Measurements from ENCODE around the gene DNAJB12.

Gene DNAJB12

DNA sequence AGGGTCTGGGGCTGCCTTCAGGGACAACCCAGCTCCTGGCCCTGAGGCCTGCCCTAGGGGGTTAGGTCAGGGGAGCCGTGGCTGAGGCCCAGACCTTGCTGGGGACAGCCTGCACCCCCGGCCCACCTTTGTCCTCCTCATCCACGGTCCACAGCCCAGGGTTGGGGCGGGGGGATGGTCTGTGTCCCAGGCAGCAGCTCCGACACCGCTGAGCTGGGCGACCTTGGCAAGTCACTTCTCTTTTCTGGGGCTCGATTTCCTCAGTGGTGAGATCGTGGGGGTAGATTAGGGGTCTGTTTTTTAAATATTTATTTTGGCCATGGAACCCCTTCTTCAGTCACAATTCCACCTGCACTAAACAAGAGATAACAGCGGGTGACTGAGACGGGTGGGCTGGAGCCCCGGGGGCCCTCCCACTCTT is 30.9 kb downstream of the DNAJB12 start:
- H3K27me3 ChIP-seq (ENCODE audit: control insufficient read depth, insufficient read depth, low read length, poor library complexity, severe bottlenecking): peaks cover 7% of the 10 kb centered on the region
- no peaks in the 10 kb centered on the region for H3K36me3 ChIP-seq (ENCODE audit: control insufficient read depth, insufficient read depth, low read length)
- no peak overlapping the region for H3K4me3 ChIP-seq (ENCODE audit: insufficient read depth, low read depth, low read length)
- H3K27ac ChIP-seq (ENCODE audit: insufficient read depth, low read depth, low read length, poor library complexity, severe bottlenecking): no peak overlapping the region
- H3K4me1 ChIP-seq (ENCODE audit: control insufficient read depth, insufficient read depth, low read length): peaks cover 56% of the 10 kb centered on the region
- no peaks in the 10 kb centered on the region for H3K9me3 ChIP-seq (ENCODE audit: control insufficient read depth, low read length)
- WGBS, 2 experiments: 93 to 94% methylated on average over 11 to 12 of the region's 12 CpGs

DNA sequence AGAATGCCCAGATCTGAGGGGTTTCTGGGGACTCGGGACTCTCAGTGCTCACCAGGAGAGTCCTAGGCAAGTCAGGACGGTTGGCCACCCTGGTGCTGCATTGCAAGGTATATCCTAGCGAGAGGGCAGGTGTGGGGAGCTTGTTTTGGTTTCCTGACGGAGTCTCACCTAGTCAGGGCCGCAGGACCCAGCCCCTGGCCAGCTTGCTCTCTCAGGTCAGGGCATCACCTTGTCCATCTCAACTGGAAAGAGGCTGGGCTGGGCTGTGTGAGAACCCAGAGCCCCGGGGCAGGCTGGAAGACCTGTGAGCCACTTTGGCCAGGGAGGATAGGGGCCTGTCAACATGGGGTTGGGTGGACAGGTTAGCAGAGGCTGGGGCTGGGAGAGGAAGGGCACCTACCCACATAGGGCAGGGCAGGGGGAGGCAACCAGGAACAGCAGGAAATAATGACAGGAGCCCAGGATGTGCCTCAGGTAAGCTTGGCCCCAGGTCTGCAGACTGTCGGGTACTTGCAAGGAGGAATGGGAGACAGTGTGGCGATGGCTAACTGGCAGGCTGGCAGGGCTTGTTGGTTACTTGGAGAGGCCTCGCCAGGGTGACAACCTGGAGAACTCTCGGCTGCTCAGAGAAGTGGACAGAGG is 31.5 kb downstream of the DNAJB12 start:
- Histone ChIP-seq H3K27ac (ENCODE audit: insufficient read depth, low read depth, low read length, poor library complexity, severe bottlenecking) (no peak overlapping the region), H3K4me1 (ENCODE audit: control insufficient read depth, insufficient read depth, low read length) (peaks cover 51% of the 10 kb centered on the region), H3K27me3 (ENCODE audit: control insufficient read depth, insufficient read depth, low read length, poor library complexity, severe bottlenecking) (peaks cover 12% of the 10 kb centered on the region), H3K9me3 (ENCODE audit: control insufficient read depth, low read length) (no peaks in the 10 kb centered on the region), H3K36me3 (ENCODE audit: control insufficient read depth, insufficient read depth, low read length) (no peaks in the 10 kb centered on the region), H3K4me3 (ENCODE audit: insufficient read depth, low read depth, low read length) (no peak overlapping the region)
- WGBS, 2 experiments: 93 to 94% methylated on average over 10 of the region's 10 CpGs

DNA sequence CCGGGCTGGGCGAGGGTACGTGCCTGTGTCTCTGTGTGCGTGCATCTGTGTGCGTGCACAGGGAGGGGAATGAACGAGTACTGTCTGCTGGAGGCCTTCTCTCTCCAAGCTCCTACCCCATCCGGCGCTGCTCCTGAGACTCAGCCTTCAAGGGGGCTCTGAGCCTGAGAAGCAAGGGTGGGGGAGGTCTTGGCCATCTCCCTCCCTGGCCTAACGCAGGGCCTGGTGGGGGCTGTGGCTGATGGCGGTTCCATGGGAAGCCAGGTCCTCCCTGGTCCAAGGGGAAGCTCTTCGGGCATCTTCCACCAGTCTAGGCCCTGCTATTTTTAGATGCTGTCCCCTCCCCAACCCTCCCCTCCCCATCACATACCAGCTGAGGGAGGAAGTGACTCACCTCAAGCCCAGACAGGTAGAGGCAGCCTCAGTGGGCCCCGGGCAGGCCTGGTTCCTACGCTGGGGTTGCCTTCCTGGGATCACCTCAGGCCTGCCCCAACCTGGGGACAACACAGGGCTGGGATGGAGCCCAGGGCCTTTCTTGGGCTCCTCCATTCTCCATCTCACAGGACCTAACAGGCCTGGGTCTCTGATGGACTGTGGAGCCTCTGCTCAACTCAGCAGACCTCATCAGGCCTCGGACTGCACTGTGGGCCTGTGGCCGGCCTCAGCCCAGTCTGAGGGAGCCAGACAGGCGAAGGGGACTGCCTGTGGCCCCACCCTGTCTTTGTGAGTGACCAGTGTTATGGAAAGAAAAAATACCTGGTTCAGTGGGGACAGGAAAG is 32.2 kb downstream of the DNAJB12 start:
- Histone ChIP-seq H3K9me3 (ENCODE audit: control insufficient read depth, low read length) (no peaks in the 10 kb centered on the region), H3K4me1 (ENCODE audit: control insufficient read depth, insufficient read depth, low read length) (peaks cover 44% of the 10 kb centered on the region), H3K4me3 (ENCODE audit: insufficient read depth, low read depth, low read length) (no peak overlapping the region), H3K36me3 (ENCODE audit: control insufficient read depth, insufficient read depth, low read length) (no peaks in the 10 kb centered on the region), H3K27ac (ENCODE audit: insufficient read depth, low read depth, low read length, poor library complexity, severe bottlenecking) (no peak overlapping the region), H3K27me3 (ENCODE audit: control insufficient read depth, insufficient read depth, low read length, poor library complexity, severe bottlenecking) (peaks cover 15% of the 10 kb centered on the region)
- WGBS, 2 experiments: 93 to 94% methylated on average over 16 of the region's 16 CpGs

DNA sequence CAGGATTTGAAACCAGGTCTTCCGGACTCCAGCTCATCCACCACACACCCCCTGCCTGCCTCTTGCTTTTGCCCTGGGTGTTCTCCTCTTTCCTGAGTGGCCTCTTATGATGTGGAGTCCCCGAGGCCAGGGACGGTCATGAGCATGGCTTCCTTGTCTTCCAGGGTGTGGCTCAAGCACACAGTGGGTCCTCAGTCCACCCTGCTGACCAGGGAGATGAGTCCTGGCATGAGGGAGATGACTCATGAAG is 32.8 kb downstream of the DNAJB12 start:
- 96 to 97% methylated on average over 3 of the region's 3 CpGs for WGBS, 2 experiments
- Histone ChIP-seq H3K4me1 (ENCODE audit: control insufficient read depth, insufficient read depth, low read length) (peaks cover 44% of the 10 kb centered on the region), H3K27ac (ENCODE audit: insufficient read depth, low read depth, low read length, poor library complexity, severe bottlenecking) (no peak overlapping the region), H3K4me3 (ENCODE audit: insufficient read depth, low read depth, low read length) (no peak overlapping the region), H3K36me3 (ENCODE audit: control insufficient read depth, insufficient read depth, low read length) (no peaks in the 10 kb centered on the region), H3K9me3 (ENCODE audit: control insufficient read depth, low read length) (no peaks in the 10 kb centered on the region), H3K27me3 (ENCODE audit: control insufficient read depth, insufficient read depth, low read length, poor library complexity, severe bottlenecking) (peaks cover 15% of the 10 kb centered on the region)

DNA sequence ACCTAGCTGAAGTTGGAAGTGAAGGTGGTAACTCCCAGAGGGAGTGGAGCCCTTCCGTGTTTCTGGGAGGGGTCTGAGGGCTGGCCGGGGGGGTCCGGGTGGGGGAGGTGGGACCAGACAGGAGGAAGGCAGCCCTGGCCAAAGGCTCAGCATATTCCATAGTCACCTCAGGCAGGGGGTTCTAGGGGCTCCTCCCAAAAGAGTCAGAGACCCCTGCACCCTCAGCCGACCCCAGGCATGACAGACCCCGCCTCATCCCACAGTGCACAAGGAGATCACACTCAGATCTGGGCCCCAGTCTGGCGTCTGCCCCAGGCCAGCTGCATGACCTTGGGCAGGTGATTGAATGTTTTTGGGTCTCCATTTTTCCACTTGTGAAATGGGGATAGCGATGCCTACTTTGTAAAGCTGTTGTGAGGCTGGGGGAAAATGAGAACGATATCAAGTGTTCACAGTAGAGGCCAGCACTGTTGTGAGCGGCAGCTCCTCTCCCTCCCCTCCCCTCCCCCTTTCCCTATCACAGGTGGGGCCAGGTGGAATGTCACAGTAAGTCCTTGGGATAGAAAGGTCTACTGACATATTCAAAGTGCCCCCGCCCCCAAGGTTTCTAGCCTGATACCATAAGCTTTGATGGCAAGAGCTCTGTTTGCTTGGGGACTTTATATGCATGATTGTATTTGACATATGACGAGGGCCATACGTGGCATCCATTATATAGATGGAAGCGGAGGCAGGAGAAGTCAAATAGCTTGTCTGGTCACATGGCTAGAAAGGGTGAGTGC is 33.3 kb downstream of the DNAJB12 start:
- Histone ChIP-seq H3K4me1 (ENCODE audit: control insufficient read depth, insufficient read depth, low read length) (peaks cover 44% of the 10 kb centered on the region), H3K4me3 (ENCODE audit: insufficient read depth, low read depth, low read length) (no peak overlapping the region), H3K27ac (ENCODE audit: insufficient read depth, low read depth, low read length, poor library complexity, severe bottlenecking) (peak overlapping the region; percentile 77), H3K9me3 (ENCODE audit: control insufficient read depth, low read length) (no peaks in the 10 kb centered on the region), H3K27me3 (ENCODE audit: control insufficient read depth, insufficient read depth, low read length, poor library complexity, severe bottlenecking) (peaks cover 15% of the 10 kb centered on the region), H3K36me3 (ENCODE audit: control insufficient read depth, insufficient read depth, low read length) (no peaks in the 10 kb centered on the region)
- 74 to 77% methylated on average over 12 to 13 of the region's 13 CpGs for WGBS, 2 experiments

DNA sequence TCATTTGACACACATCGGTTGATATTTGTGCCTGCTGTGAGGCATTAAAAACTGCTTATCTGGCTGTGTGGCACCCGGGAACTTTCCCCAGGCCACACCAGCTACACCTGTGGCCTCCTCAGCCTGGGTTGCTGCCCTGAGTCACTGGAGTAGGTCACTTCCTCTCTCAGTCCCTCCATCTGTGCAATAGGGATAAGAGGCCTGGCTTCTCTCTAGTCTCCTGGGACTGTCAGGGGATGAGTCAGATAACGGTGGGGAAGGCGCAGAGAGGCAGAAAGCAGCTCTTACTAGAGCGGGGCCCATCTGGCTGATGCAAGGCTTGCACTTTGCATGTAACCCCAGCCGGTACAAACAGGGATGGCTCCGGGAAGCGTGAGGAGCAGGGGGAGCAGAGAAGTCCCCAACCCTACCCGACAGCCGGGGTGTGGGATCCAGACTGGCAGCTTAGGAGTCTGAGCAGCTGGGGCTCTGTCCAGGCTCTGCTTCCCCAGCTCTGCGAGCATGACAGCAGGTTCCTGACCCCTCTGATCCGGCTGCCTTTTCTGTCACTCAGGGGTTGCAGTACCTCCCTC is 34.0 kb downstream of the DNAJB12 start:
- Histone ChIP-seq H3K36me3 (ENCODE audit: control insufficient read depth, insufficient read depth, low read length) (no peaks in the 10 kb centered on the region), H3K4me1 (ENCODE audit: control insufficient read depth, insufficient read depth, low read length) (peaks cover 44% of the 10 kb centered on the region), H3K27me3 (ENCODE audit: control insufficient read depth, insufficient read depth, low read length, poor library complexity, severe bottlenecking) (peaks cover 15% of the 10 kb centered on the region), H3K27ac (ENCODE audit: insufficient read depth, low read depth, low read length, poor library complexity, severe bottlenecking) (peak overlapping the region; percentile 77), H3K4me3 (ENCODE audit: insufficient read depth, low read depth, low read length) (no peak overlapping the region), H3K9me3 (ENCODE audit: control insufficient read depth, low read length) (no peaks in the 10 kb centered on the region)
- WGBS, 2 experiments: 41 to 47% methylated on average over 12 of the region's 12 CpGs

DNA sequence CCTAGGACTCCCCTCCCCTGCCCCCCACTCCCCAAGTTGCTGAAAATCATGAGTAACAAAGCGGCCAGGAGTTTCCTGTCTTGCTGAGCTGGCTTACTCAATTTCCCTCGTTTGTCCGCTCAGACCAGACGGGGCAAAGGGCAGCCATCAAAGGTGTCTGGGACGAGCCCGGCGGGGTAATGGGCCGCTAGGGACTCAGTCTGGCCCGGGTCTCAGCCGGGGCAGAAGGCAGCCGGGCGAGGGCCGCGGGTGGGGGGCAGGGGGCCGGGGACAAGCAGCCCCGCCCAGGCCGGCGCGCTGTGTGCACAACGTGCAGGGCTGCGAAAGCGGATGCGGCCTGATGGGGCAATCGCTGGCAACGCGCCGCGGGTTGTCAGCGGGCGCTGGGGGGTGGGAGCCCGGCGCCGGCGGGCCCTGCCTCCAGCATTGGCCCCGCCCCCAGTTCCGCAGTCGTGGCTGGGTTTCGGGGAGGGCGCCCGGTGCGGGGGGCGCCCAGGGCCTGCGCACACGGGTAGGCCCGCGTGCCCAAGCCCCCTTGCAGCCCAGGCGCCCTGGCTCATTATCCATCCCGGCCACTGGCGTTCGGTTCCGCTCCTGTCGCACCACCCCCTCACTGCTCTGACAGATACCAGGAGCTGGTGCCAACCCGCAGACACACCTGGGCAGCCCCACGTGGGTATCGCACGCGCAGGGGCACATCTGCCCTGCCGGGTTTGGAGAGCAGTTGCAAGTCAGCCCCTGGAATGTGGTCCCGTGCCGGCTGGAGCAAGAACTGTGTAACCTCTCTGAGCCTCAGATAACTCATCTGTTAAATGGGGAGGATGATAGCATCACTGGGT is 35.1 kb downstream of the DNAJB12 start:
- Histone ChIP-seq H3K4me3 (ENCODE audit: insufficient read depth, low read depth, low read length) (peak overlapping the region; percentile 34), H3K27ac (ENCODE audit: insufficient read depth, low read depth, low read length, poor library complexity, severe bottlenecking) (no peak overlapping the region), H3K27me3 (ENCODE audit: control insufficient read depth, insufficient read depth, low read length, poor library complexity, severe bottlenecking) (peaks cover 15% of the 10 kb centered on the region), H3K36me3 (ENCODE audit: control insufficient read depth, insufficient read depth, low read length) (no peaks in the 10 kb centered on the region), H3K9me3 (ENCODE audit: control insufficient read depth, low read length) (no peaks in the 10 kb centered on the region), H3K4me1 (ENCODE audit: control insufficient read depth, insufficient read depth, low read length) (peaks cover 37% of the 10 kb centered on the region)
- WGBS, 2 experiments: 11 to 12% methylated on average over 60 of the region's 60 CpGs

- H3K4me3 ChIP-seq (ENCODE audit: insufficient read depth, low read depth, low read length): no peak overlapping the region
- peaks cover 15% of the 10 kb centered on the region for H3K27me3 ChIP-seq (ENCODE audit: control insufficient read depth, insufficient read depth, low read length, poor library complexity, severe bottlenecking)
- H3K4me1 ChIP-seq (ENCODE audit: control insufficient read depth, insufficient read depth, low read length): peaks cover 30% of the 10 kb centered on the region
- no peaks in the 10 kb centered on the region for H3K36me3 ChIP-seq (ENCODE audit: control insufficient read depth, insufficient read depth, low read length)
- 87 to 88% methylated on average over 10 of the region's 10 CpGs for WGBS, 2 experiments
- no peak overlapping the region for H3K27ac ChIP-seq (ENCODE audit: insufficient read depth, low read depth, low read length, poor library complexity, severe bottlenecking)
- H3K9me3 ChIP-seq (ENCODE audit: control insufficient read depth, low read length): no peaks in the 10 kb centered on the region
These were observed 36.1 kb downstream of the DNAJB12 start for GRCh38 chr10:72318418-72319262.

DNA sequence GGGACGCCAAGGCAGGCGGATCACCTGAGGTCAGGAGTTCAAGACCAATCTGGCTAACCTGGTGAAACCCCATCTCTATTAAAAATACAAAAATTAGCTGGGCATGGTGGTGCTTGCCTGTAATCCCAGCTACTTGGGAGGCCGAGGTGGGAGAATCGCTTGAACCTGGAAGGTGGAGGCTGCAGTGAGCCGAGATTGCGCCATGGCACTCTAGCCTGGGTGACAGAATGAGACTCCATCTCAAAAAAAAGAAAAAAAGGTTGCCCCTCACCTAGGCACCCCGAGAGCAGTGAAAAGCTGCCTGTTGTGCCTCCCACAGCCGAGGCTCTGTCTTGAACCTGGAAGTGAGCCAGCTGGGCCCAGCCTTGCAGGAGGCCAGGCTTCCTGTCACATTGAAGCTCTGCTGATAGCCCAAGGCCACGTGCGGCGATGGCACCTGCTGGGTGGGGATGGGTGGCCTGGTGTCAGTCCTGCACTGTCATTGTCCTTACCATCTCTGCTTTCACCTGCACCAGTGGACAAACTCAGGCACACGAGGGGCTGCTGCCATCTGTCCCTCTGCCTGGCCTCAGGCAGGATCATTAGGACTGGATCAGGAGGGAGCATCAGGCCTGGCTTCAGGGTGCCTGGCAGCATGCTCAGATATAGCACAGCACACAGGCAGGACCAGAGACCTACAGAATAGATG is 37.8 kb downstream of the DNAJB12 start:
- no peak overlapping the region for H3K27ac ChIP-seq (ENCODE audit: insufficient read depth, low read depth, low read length, poor library complexity, severe bottlenecking)
- 84 to 92% methylated on average over 12 of the region's 12 CpGs for WGBS, 2 experiments
- H3K4me3 ChIP-seq (ENCODE audit: insufficient read depth, low read depth, low read length): no peak overlapping the region
- peaks cover 28% of the 10 kb centered on the region for H3K4me1 ChIP-seq (ENCODE audit: control insufficient read depth, insufficient read depth, low read length)
- no peaks in the 10 kb centered on the region for H3K9me3 ChIP-seq (ENCODE audit: control insufficient read depth, low read length)
- H3K27me3 ChIP-seq (ENCODE audit: control insufficient read depth, insufficient read depth, low read length, poor library complexity, severe bottlenecking): peaks cover 15% of the 10 kb centered on the region
- no peaks in the 10 kb centered on the region for H3K36me3 ChIP-seq (ENCODE audit: control insufficient read depth, insufficient read depth, low read length)
